K562 (cell line): Measurements from ENCODE around the gene TCF3. TPM values are rescaled to one million over a fixed set of nuclear protein-coding genes. Genes with fewer than 3 reads are reported as not detected.

Experiments
- CTCFL ChIP-seq: IDR thresholded peaks from 2 replicates; pipeline ENCODE4 v1.6.1; 2011; ENCODE audit warnings: borderline replicate concordance, low read depth, mild to moderate bottlenecking, moderate library complexity, low read length; ENCODE audit not compliant: insufficient read depth, poor library complexity, severe bottlenecking
- ELK1 ChIP-seq: sonication (generic); formaldehyde crosslinking; IDR thresholded peaks from 2 replicates; pipeline ENCODE4 v1.8.1; 2022; ENCODE audit warnings: missing genetic modification reagents
- IRF1 ChIP-seq: sonication (generic); formaldehyde crosslinking; IDR thresholded peaks from 2 replicates; pipeline ENCODE4 v1.8.0; 2022; ENCODE audit warnings: missing genetic modification reagents, mild to moderate bottlenecking, borderline replicate concordance
- MTA3 ChIP-seq: fragments of 450-650 bp; formaldehyde crosslinking; IDR thresholded peaks from 2 replicates; pipeline ENCODE4 v1.6.1; 2017; ENCODE audit warnings: mild to moderate bottlenecking, borderline replicate concordance
- NCOA6 ChIP-seq: fragments of 450-650 bp; IDR thresholded peaks from 2 replicates; pipeline ENCODE4 v1.6.1; 2017; ENCODE audit warnings: mild to moderate bottlenecking
- RBBP5 ChIP-seq: fragments of 200-600 bp; sonication (generic); IDR thresholded peaks from 2 replicates; pipeline ENCODE4 v1.6.1; 2012; ENCODE audit warnings: borderline replicate concordance, mild to moderate bottlenecking, low read length, control low read depth, inconsistent platforms; ENCODE audit not compliant: insufficient read depth, poor library complexity, severe bottlenecking
- TAL1 ChIP-seq: fragments of 450-650 bp; IDR thresholded peaks from 2 replicates; pipeline ENCODE4 v1.6.1; 2016; ENCODE audit warnings: mild to moderate bottlenecking
- ZFP1 ChIP-seq: fragments of 450-650 bp; formaldehyde crosslinking; IDR thresholded peaks from 2 replicates; pipeline ENCODE4 v1.4.0; 2020; ENCODE audit warnings: mild to moderate bottlenecking, mixed read lengths
- ZNF311 ChIP-seq: fragments of 250-450 bp; sonication (Bioruptor Pico); IDR thresholded peaks from 2 replicates; pipeline ENCODE4 v1.4.0; 2020; ENCODE audit warnings: mild to moderate bottlenecking, moderate library complexity
- ZNF318 ChIP-seq, 2 experiments: fragments of 450-650 bp; IDR thresholded peaks; 2 replicates each; pipeline ENCODE4 v1.6.1; 2016; ENCODE audit warnings: mild to moderate bottlenecking in 2 of 2, borderline replicate concordance in 1 of 2, low read depth in 1 of 2, moderate library complexity in 1 of 2
- ZNF354B ChIP-seq: fragments of 250-450 bp; sonication (Bioruptor Pico); IDR thresholded peaks from 2 replicates; pipeline ENCODE4 v1.4.0; 2020
- ZNF384 ChIP-seq: IDR thresholded peaks from 2 replicates; pipeline ENCODE4 v1.6.1; 2012; ENCODE audit warnings: low read depth, low read length, improper control_type of control experiment
- polyA plus RNA-seq, 8 experiments: library from polyadenylated mRNA; depleted of rRNA in 4 of 8; stranded (reverse) in 5 of 8; unstranded in 3 of 8; fragments of >200 nt; fragmentation: Nextera tagmentation in 2 of 8; fragmentation: Illumina TruSeq in 1 of 8; extraction: Ambion mirVana in 2 of 8; extraction: Trizol in 1 of 8; gene quantifications; 2 replicates each; pipeline versions ENCODE4 v1.2.1 to v1.2.3, GENCODE V29; 2011 to 2014; ENCODE audit warnings: inconsistent platforms in 1 of 8, missing spikeins in 1 of 8
- total RNA-seq, 7 experiments: library from RNA; depleted of rRNA in 6 of 7; stranded (reverse); fragments of >200 nt in 6 of 7; fragmentation: Illumina TruSeq in 2 of 7; extraction: Trizol in 2 of 7; gene quantifications; 2 replicates each; pipeline versions ENCODE4 v1.2.1 to v1.2.3, GENCODE V29; 2011 to 2021; ENCODE audit warnings: low replicate concordance in 1 of 7
- TF ChIP-seq, protein P1 (sequence below): fragments of 250-450 bp; sonication (Bioruptor Pico); IDR thresholded peaks from 2 replicates; pipeline ENCODE4 v1.5.1; 2021; ENCODE audit warnings: mild to moderate bottlenecking

Gene TCF3
- total and polyA plus RNA-seq, 9 of the 15 experiments (the other 6 are each of a cell fraction or from before 2014, with no cell fraction given) = 5.6 to 259 (median 84.0) TPM

DNA sequence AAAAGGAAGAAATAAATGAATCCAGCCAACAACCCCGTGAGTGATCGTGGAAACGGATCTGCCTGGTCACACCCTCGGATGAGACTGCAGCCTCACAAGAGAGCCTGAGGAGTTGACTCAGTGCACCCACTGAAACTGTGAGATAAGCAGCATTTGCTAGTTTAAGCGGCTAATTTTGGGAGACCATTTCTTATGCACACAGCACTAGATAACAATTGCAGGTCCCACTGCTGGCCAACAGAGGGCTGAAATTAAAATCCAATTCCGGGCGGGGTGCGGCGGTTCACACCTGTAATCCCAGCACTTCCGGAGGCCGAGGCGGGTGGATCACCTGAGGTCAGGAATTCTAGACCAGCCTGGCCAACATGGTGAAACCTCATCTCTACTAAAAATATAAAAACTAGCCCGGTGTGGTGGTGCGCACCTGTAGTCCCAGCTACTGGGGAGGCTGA is 50.8 kb downstream of the TCF3 start (continued):
- TF ChIP-seq RBBP5 (no peak), ZNF354B (CRISPR knock-in tag) (no peak), NCOA6 (no peak), ZNF311 (CRISPR knock-in tag) (no peak), ELK1 (CRISPR knock-in tag) (no peak), TAL1 (peak; percentile 63; the same call in 1 of the 2 replicates), MTA3 (peak; percentile 73; the same call in 1 of the 2 replicates), ZFP1 (CRISPR knock-in tag) (no peak), CTCFL (peak; percentile 53), ZNF384 (peak; percentile 86), IRF1 (CRISPR knock-in tag) (no peak), ZNF318 (IDR thresholded peaks at IDR 0.05; ENCODE audit: borderline replicate concordance in 1 of 2, low read depth in 1 of 2) (no peak)
- TF ChIP-seq, protein P1, sequence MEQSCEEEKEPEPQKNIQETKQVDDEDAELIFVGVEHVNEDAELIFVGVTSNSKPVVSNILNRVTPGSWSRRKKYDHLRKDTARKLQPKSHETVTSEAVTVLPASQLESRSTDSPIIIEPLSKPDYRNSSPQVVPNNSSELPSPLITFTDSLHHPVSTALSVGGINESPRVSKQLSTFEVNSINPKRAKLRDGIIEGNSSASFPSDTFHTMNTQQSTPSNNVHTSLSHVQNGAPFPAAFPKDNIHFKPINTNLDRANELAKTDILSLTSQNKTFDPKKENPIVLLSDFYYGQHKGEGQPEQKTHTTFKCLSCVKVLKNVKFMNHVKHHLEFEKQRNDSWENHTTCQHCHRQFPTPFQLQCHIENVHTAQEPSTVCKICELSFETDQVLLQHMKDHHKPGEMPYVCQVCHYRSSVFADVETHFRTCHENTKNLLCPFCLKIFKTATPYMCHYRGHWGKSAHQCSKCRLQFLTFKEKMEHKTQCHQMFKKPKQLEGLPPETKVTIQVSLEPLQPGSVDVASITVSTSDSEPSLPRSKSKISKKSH = no peak
